GM18909 (cell line): ENCODE results near the gene MRPS11.
"Not testable (repeated sequence)": the region's sequence is repeated elsewhere in the genome, so short reads cannot be mapped to it uniquely, and the experiment has no call there.

Experiments used
- ATAC-seq: cut with Tn5 transposase; IDR thresholded peaks from one replicate; pipeline ENCODE4 v1.9.1; 2021; ENCODE audit warnings: mild to moderate bottlenecking; ENCODE audit not compliant: unreplicated experiment, poor library complexity

The MRPS11 gene

GRCh38 chr15:88467073-88467934 lies at the start of gene MRPS11, which contains the start of gene MRPL46:
MRPS11 (plus strand) TSS chr15:88467708; CDS start chr15:88467718, 10 bp downstream.
MRPL46 (minus strand) TSS chr15:88467388; CDS start chr15:88467377, 11 bp downstream.
- peak; percentile 89 for ATAC-seq

DNA sequence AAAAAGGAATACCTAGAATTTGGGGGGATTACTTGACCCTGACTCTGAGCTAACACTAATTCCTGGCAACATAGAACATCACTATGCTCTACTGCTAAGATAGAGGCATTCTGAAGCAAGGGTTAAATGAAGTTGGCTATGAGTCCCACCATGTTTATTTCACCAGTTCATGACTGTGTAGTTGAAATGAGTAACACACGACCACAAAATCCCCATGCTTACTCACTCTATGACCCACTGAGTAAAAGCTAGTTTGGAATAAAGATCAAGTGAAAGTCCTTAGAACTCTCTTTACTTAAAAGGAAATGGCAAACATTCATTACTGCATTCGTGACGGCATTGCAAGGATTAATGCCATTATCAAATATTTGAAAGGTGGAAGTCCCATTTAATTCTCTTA lies 47.7 kb upstream of the MRPS11 start:
- ATAC-seq: no peak

- no peak for ATAC-seq
Observed at GRCh38 chr15:88423331-88423730, 44.2 kb upstream of the MRPS11 start.

GRCh38 chr15:88426304-88426703 lies 41.2 kb upstream of the MRPS11 start:
- no peak for ATAC-seq

DNA sequence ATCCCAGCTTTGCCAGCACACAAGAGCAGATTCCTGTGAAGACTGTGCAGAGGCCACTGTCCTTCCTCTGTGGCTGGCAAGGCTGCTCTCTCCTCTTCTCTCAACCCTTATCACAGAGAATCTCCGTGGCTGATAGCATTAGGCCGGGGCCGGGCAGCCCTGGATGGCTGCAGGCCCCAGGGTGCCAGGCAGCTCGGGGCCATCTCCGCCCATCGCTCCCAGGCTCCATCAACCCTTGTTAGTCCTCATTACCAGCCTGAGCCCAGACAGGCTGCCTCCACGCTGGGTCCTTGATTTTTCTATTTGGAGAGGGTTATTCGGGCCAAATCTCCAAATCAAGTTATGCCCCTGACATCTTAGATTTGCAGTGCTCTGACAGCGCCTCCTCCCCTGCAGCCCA lies 39.5 kb upstream of the MRPS11 start:
- ATAC-seq: no peak

GRCh38 chr15:88428805-88429605 lies 38.5 kb upstream of the MRPS11 start:
- no peak for ATAC-seq

- no peak for ATAC-seq
Observed at GRCh38 chr15:88430051-88430450, 37.5 kb upstream of the MRPS11 start.

DNA sequence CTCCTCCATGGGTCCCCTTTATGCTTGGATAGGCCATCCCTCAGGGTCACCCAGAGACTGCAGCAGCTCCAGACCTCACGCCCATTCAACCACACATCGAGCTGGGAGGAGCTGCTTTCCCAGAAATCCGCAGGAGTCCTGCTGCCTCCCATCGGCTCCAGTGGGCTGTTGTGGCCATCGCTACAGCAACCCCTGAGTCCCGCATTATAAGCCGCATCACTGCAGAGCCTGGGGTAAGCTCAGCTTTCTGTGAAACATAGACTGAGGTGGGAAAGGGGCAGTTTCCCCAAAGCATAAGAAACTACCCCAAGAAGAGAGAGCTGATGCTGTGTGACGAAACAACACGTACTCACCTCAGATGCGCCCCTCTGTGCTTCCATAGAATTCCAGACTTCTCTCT lies 36.1 kb upstream of the MRPS11 start:
- no peak for ATAC-seq

DNA sequence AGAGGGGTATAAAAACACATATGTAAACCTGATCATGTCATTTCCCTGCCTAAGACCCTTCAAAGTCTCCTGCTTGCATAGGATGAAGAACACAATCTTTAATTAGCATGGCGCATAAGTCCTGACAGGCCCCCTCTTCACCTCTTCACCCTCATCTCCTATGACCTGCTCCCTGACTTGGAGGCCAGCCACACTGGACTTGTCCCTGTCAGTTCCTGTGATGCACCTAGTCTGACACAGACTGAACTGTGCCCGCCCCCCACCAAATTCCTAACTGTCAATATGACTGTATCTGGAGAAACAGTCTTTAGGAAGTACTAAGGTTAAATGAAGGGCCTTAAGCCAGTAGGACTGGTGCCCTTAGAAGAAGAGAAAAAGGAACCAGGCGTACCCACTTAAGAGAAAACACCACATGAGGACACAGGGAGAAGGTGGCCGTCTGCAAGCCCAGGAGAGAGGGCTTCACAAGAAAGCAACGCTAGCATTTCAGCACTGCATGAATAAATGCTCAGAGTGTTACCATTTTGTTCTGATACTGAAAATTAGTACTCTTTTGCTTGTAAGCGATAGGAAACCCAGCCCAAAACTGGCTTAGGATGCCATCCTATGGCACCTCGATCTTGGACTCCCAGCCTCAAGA lies 34.3 kb upstream of the MRPS11 start:
- no peak for ATAC-seq

GRCh38 chr15:88434106-88434505 lies 33.4 kb upstream of the MRPS11 start:
- ATAC-seq: not testable (repeated sequence)

DNA sequence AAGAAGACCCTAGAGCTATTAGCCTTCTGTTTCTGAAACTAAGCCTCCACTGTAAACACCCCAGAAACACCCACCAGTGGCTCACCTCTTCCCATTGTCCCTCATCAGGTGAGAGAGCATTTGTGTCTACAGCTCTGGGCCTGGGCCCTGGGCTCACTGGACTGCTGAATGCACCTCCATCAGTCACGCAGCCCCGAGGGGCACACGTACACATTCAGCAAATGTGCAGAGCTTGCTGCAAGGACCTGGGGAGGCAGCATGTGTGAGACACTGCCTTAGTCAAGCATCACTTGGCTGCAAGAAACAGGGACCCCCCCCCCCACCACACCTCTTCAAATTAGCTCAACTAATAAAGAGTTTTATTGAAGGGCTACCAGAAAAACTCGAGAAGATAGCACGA lies 29.3 kb upstream of the MRPS11 start:
- ATAC-seq: no peak

DNA sequence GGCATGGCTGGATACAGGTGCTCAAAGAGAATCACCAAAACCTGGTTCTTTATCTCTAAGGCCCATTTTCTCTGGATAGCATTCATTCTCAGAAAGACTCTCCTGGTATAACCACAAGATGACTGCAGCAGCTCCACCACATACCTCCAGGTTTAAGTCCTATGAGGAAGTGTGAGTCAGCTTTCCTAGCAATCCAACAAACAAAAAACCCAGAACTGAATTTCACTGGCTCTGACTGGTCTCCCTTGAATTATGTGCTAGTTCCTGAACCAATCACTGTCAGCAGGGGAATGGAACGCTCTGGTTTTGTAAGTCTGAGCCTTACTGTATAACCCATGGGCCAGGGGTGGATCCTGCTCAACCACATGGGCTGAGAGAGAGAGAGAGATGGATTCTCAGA lies 27.5 kb upstream of the MRPS11 start:
- ATAC-seq: no peak

- no peak for ATAC-seq
Observed at GRCh38 chr15:88441076-88441730, 26.3 kb upstream of the MRPS11 start.

- ATAC-seq: no peak
Observed at GRCh38 chr15:88447206-88447605, 20.3 kb upstream of the MRPS11 start.

- ATAC-seq: no peak
Observed at GRCh38 chr15:88447741-88448140, 19.8 kb upstream of the MRPS11 start.

DNA sequence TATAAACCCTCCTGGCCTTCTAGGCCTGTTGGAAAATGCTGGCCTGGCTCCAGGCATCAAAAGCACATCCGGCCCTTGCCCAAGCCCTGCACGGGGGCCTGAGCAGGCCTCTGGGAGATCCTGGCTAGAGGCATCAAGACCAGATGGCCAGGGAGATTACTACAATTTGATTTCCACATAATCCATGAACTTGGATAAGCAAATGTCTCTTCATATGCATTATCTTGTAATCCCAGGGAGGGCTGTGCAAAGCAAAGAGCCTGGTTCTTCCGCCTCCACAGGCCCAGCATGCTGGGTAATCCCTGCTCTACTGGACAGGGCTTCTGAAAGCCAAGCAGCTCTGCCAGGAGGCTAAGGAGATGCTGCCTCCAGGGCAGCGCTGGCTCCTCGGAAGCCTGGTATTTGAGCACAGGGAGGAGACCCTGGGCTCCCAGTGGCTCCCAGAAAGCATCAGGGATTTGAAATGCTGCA lies 18.5 kb upstream of the MRPS11 start:
- ATAC-seq: no peak

DNA sequence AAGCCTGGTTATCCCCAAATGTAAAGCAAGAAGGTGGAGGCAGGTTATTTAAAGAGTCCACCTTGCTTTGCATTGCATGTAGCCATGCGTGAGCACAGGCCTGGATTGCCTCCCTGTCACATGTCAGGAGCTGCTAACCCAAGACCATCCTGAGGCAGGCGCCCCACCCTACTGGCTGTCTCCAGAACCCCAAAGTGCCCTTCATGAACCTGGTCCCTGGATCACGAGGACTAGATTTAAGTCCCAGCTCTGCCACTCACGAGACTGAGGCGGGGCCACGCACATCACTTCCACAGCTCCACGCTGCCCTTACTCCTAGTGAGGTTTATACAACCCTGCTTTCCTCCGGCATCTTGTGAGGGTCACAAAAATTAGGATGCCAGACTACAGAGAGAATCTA lies 17.9 kb upstream of the MRPS11 start:
- no peak for ATAC-seq

- peak; percentile 62 for ATAC-seq
Observed at GRCh38 chr15:88450125-88450798, 17.2 kb upstream of the MRPS11 start.

GRCh38 chr15:88453651-88454050 lies 13.9 kb upstream of the MRPS11 start:
- ATAC-seq: no peak

- ATAC-seq: no peak
Observed at GRCh38 chr15:88454236-88454635, 13.3 kb upstream of the MRPS11 start.
